ENCODE data around the gene LPP. TPM values are rescaled to one million over a fixed set of nuclear protein-coding genes. Genes with fewer than 3 reads are reported as not detected.

The LPP gene
- total and polyA plus RNA-seq, 2 of the 4 experiments (the other 2 are of a cell fraction), result 16.0 to 130 TPM

GRCh38 chr3:188750617-188751016 is 596.7 kb downstream of the LPP start:
- Histone ChIP-seq H3K9ac (ENCODE audit: low read depth, low read length) (no peak overlapping the region), H3K36me3 (ENCODE audit: control insufficient read depth, insufficient read depth, low read length) (peaks cover 3% of the 10 kb centered on the region; the same call in 1 of the 2 replicates)
- CTCF ChIA-PET, result no interaction called here

More at GRCh38 chr3:188750617-188751016, 596.7 kb downstream of the LPP start:
- Histone ChIP-seq H3K23ac (ENCODE audit: low read depth, low read length) (no peak overlapping the region), H3K27me3 (ENCODE audit: control insufficient read depth, insufficient read depth, low read length) (no peaks in the 10 kb centered on the region), H3K9me1 (ENCODE audit: insufficient read depth, low read length) (peaks cover 14% of the 10 kb centered on the region), H2AK9ac (replicated peaks; ENCODE audit: low read depth, low read length, poor library complexity) (no peak overlapping the region), H4K5ac (ENCODE audit: low read depth, low read length) (no peak overlapping the region), H2BK5ac (ENCODE audit: low read depth, low read length, poor library complexity, severe bottlenecking) (no peak overlapping the region), H2AFZ (replicated peaks; ENCODE audit: low read length, poor library complexity) (no peak overlapping the region), H3K56ac (ENCODE audit: extremely low read depth, insufficient read depth, low read length) (no peak overlapping the region), H4K20me1 (ENCODE audit: insufficient read depth, low read length) (peaks cover 19% of the 10 kb centered on the region; the same call in 1 of the 2 replicates), H4K8ac (ENCODE audit: low read depth in 2 of 2, low read length in 2 of 2) (no peak overlapping the region), H3K79me1 (ENCODE audit: low read depth in 1 of 2, low read length in 2 of 2) (peaks cover 27 to 47% of the 10 kb centered on the region in 2 experiments), H3K18ac (ENCODE audit: low read depth, low read length) (no peak overlapping the region), H3K4me1 (ENCODE audit: control insufficient read depth, insufficient read depth, low read length) (peaks cover 3% of the 10 kb centered on the region; the same call in 1 of the 2 replicates), H2BK20ac (ENCODE audit: low read depth, low read length) (no peak overlapping the region), H2BK15ac (ENCODE audit: low read depth, low read length) (no peak overlapping the region), H3K4me3 (ENCODE audit: insufficient read depth, low read depth, low read length) (no peak overlapping the region), H3K4me2 (ENCODE audit: low read depth, low read length) (no peak overlapping the region), H3K27ac (ENCODE audit: insufficient read depth, low read length) (no peak overlapping the region), H2AK5ac (ENCODE audit: low read depth, low read length) (no peak overlapping the region), H4K91ac (ENCODE audit: insufficient read depth, low read depth, low read length) (no peak overlapping the region), H3K9me3 (ENCODE audit: control insufficient read depth, insufficient read depth, low read length) (no peaks in the 10 kb centered on the region), H3K4ac (ENCODE audit: low read depth, low read length) (no peak overlapping the region), H3K14ac (replicated peaks; ENCODE audit: low read depth, low read length) (no peak overlapping the region), H2BK120ac (ENCODE audit: low read depth, low read length) (no peak overlapping the region)
- dilution Hi-C loops (cut with HindIII; ENCODE audit: low sequenced_read_pairs, unreplicated experiment) (no loop called here), intact Hi-C loops (cut with micrococcal nuclease) (no loop called here), in situ Hi-C loops (cut with MboI; ENCODE audit: low sequenced_read_pairs) (loop anchor here (25.0 kb wide), 1 partner anchor 1013 kb away; the partner anchor contains the start of gene BCL6)
- POLR2A ChIA-PET (ENCODE audit: unreplicated experiment), result no interaction called here
- TF ChIP-seq RCOR1 (IDR thresholded peaks at IDR 0.05; ENCODE audit: insufficient replicate concordance, low read length) (no peak), CEBPB (IDR thresholded peaks at IDR 0.05; ENCODE audit: low read depth, low read length) (no peak), RAD21 (IDR thresholded peaks at IDR 0.05; ENCODE audit: low read length) (no peak), NFE2L2 (IDR thresholded peaks at IDR 0.05; ENCODE audit: low read depth, low read length) (no peak), SMC3 (IDR thresholded peaks at IDR 0.05; ENCODE audit: low read depth, low read length) (no peak), RFX5 (IDR thresholded peaks at IDR 0.05; ENCODE audit: low read depth, low read length) (no peak), USF2 (IDR thresholded peaks at IDR 0.05; ENCODE audit: low read depth, low read length) (no peak)
- DNase-seq (no peak), ATAC-seq (ENCODE audit: low read depth) (no peak)
- WGBS, 2 experiments (ENCODE audit: extremely low coverage in 2 of 2, insufficient read length in 1 of 2), result no CpG with 5 or more reads among the region's 1 CpG
- BruUV-seq (replicated peaks), result no TSS peak
